ENCODE measurements around the gene RNF17.

- TF ChIP-seq CTCF (IDR thresholded peaks at IDR 0.05; ENCODE audit: borderline replicate concordance, extremely low read depth, low read length, poor library complexity, severe bottlenecking) (no peak), EZH2 (IDR thresholded peaks at IDR 0.05; ENCODE audit: borderline replicate concordance, low read depth, low read length, severe bottlenecking) (no peak)
These were observed 57.2 kb downstream of the RNF17 start for GRCh38 chr13:24821207-24821606.

Measured in DND-41 (cell line).